Measurements from ENCODE around the gene USP5.
"Not testable (repeated sequence)": the region's sequence is repeated elsewhere in the genome, so short reads cannot be mapped to it uniquely, and the experiment has no call there.

The USP5 gene

GRCh38 chr12:6887460-6887859, 35.5 kb downstream of the USP5 start:
- no peak overlapping the region for H2AFZ ChIP-seq (ENCODE audit: low read depth, low read length, severe bottlenecking)
- no peaks in the 10 kb centered on the region for H3K36me3 ChIP-seq (ENCODE audit: low read length)
- TF ChIP-seq, protein P1, sequence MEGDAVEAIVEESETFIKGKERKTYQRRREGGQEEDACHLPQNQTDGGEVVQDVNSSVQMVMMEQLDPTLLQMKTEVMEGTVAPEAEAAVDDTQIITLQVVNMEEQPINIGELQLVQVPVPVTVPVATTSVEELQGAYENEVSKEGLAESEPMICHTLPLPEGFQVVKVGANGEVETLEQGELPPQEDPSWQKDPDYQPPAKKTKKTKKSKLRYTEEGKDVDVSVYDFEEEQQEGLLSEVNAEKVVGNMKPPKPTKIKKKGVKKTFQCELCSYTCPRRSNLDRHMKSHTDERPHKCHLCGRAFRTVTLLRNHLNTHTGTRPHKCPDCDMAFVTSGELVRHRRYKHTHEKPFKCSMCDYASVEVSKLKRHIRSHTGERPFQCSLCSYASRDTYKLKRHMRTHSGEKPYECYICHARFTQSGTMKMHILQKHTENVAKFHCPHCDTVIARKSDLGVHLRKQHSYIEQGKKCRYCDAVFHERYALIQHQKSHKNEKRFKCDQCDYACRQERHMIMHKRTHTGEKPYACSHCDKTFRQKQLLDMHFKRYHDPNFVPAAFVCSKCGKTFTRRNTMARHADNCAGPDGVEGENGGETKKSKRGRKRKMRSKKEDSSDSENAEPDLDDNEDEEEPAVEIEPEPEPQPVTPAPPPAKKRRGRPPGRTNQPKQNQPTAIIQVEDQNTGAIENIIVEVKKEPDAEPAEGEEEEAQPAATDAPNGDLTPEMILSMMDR (IDR thresholded peaks at IDR 0.05; ENCODE audit: insufficient read depth, low read length, poor library complexity, severe bottlenecking), result no peak
- TF ChIP-seq EZH2phosphoT487 (conservative IDR thresholded peaks at IDR 0.05; ENCODE audit: low read length), result no peak

DNA sequence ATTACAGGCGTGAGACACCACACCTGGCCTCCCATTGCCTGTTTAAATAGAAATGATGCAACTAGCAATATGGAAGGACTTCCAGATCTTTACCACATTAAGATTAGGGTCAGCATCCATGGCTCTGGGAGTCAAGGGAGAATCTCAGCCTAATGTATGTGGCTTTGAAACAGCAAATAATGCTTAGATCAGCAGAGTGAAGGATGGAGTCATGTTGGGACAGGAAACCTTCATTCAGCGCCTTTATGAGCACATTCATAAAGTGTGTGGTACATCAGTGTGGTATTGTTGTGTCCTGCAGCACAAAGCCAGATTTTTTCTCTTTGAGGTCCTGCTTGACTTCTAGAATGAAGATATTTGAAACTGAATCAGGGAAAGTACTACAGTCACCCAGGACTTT, 36.4 kb downstream of the USP5 start:
- H3K4me3 ChIP-seq (ENCODE audit: insufficient read depth, low read length, poor library complexity, severe bottlenecking), result no peak overlapping the region
- no peak overlapping the region for H3K4me2 ChIP-seq (ENCODE audit: low read depth, low read length, poor library complexity, severe bottlenecking)
- no peak overlapping the region for H2AFZ ChIP-seq (ENCODE audit: low read depth, low read length, severe bottlenecking)
- H3F3A ChIP-seq (ENCODE audit: insufficient read depth), result peaks cover 12% of the 10 kb centered on the region
- no peaks in the 10 kb centered on the region for H3K9me3 ChIP-seq (ENCODE audit: insufficient read depth, low read length)
- no peaks in the 10 kb centered on the region for H4K20me1 ChIP-seq (ENCODE audit: low read depth, low read length)
- H3K9me2 ChIP-seq (replicated peaks; ENCODE audit: insufficient read depth, low read length), result no peaks in the 10 kb centered on the region
- no peaks in the 10 kb centered on the region for H3K79me2 ChIP-seq (ENCODE audit: insufficient read depth, low read length)
- no peak overlapping the region for H3K9ac ChIP-seq (ENCODE audit: low read length)
- no peaks in the 10 kb centered on the region for H3K36me3 ChIP-seq (ENCODE audit: low read length)
- no peak overlapping the region for H3K27ac ChIP-seq (ENCODE audit: low read depth, low read length)
- H3K27me3 ChIP-seq (ENCODE audit: low read length), result no peaks in the 10 kb centered on the region
- TF ChIP-seq, protein P1 (IDR thresholded peaks at IDR 0.05; ENCODE audit: insufficient read depth, low read length, poor library complexity, severe bottlenecking), result no peak
- TF ChIP-seq EZH2phosphoT487 (conservative IDR thresholded peaks at IDR 0.05; ENCODE audit: low read length), result no peak

More at GRCh38 chr12:6887460-6887859, 35.5 kb downstream of the USP5 start:
- Histone ChIP-seq H3K4me2 (ENCODE audit: low read depth, low read length, poor library complexity, severe bottlenecking) (no peak overlapping the region), H3K79me2 (ENCODE audit: insufficient read depth, low read length) (no peaks in the 10 kb centered on the region), H3F3A (ENCODE audit: insufficient read depth) (peaks cover 12% of the 10 kb centered on the region), H3K27me3 (ENCODE audit: low read length) (no peaks in the 10 kb centered on the region), H3K9ac (ENCODE audit: low read length) (no peak overlapping the region), H3K9me3 (ENCODE audit: insufficient read depth, low read length) (no peaks in the 10 kb centered on the region), H4K20me1 (ENCODE audit: low read depth, low read length) (no peaks in the 10 kb centered on the region), H3K27ac (ENCODE audit: low read depth, low read length) (no peak overlapping the region), H3K9me2 (replicated peaks; ENCODE audit: insufficient read depth, low read length) (no peaks in the 10 kb centered on the region), H3K4me3 (ENCODE audit: insufficient read depth, low read length, poor library complexity, severe bottlenecking) (no peak overlapping the region)

DNA sequence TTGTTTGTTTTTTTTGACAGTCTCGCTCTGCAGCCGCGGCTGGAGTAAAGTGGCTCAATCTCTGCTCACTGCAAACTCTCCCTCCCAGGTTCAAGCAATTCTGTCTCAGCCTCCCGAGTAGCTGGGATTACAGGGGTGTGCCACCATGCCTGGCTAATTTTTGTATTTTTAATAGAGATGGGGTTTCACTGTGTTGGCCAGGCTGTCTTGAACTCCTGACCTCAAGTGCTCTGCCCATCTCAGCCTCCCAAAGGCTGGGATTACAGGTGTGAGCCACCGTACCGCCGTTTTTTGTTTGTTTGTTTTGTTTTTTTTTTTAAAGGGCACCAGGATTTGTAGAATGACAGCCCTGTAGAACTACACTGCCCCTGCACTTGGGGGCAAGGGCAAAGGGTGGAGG, 36.8 kb downstream of the USP5 start:
- not testable (repeated sequence) for H3K36me3 ChIP-seq (ENCODE audit: low read length); H3K79me2 ChIP-seq (ENCODE audit: insufficient read depth, low read length); H3K4me2 ChIP-seq (ENCODE audit: low read depth, low read length, poor library complexity, severe bottlenecking); H3K27ac ChIP-seq (ENCODE audit: low read depth, low read length); H3K9ac ChIP-seq (ENCODE audit: low read length); H3K9me3 ChIP-seq (ENCODE audit: insufficient read depth, low read length); H2AFZ ChIP-seq (ENCODE audit: low read depth, low read length, severe bottlenecking); H3K9me2 ChIP-seq (replicated peaks; ENCODE audit: insufficient read depth, low read length); H4K20me1 ChIP-seq (ENCODE audit: low read depth, low read length); H3K27me3 ChIP-seq (ENCODE audit: low read length); H3K4me3 ChIP-seq (ENCODE audit: insufficient read depth, low read length, poor library complexity, severe bottlenecking)
- H3F3A ChIP-seq (ENCODE audit: insufficient read depth), result peaks cover 12% of the 10 kb centered on the region

- H3K36me3 ChIP-seq (ENCODE audit: low read length); H3K27me3 ChIP-seq (ENCODE audit: low read length); H3K9me3 ChIP-seq (ENCODE audit: insufficient read depth, low read length); H3K9me2 ChIP-seq (replicated peaks; ENCODE audit: insufficient read depth, low read length); H4K20me1 ChIP-seq (ENCODE audit: low read depth, low read length); H3K79me2 ChIP-seq (ENCODE audit: insufficient read depth, low read length): not testable (repeated sequence)
- Histone ChIP-seq H3K4me3 (ENCODE audit: insufficient read depth, low read length, poor library complexity, severe bottlenecking) (peak overlapping the region; percentile 53), H2AFZ (ENCODE audit: low read depth, low read length, severe bottlenecking) (peak overlapping the region; percentile 77), H3K9ac (ENCODE audit: low read length) (peak overlapping the region; percentile 67), H3F3A (ENCODE audit: insufficient read depth) (peaks cover 12% of the 10 kb centered on the region), H3K4me2 (ENCODE audit: low read depth, low read length, poor library complexity, severe bottlenecking) (peak overlapping the region; percentile 92), H3K27ac (ENCODE audit: low read depth, low read length) (peak overlapping the region; percentile 78)
These were observed 38.0 kb downstream of the USP5 start for GRCh38 chr12:6889775-6890573.
